HT-29 (cell line): ENCODE data around the gene MEIS3. TPM values are rescaled to one million over a fixed set of nuclear protein-coding genes. Genes with fewer than 3 reads are reported as not detected.
"Not testable (repeated sequence)": the region's sequence is repeated elsewhere in the genome, so short reads cannot be mapped to it uniquely, and the experiment has no call there.

Source experiments
- DNase-seq: peaks from one replicate; pipeline ENCODE4 v3.0.0-alpha.2; 2015; ENCODE audit warnings: low spot score
- total RNA-seq: library from RNA; depleted of rRNA; stranded (reverse); fragments of >200 nt; shearing (Covaris generic); gene quantifications from 2 replicates; pipeline ENCODE4 v1.2.3, GENCODE V29; 2014

Gene MEIS3
- total RNA-seq, 1 experiment from 2014 or later = 1.1 TPM

- not testable (repeated sequence) for DNase-seq
These were observed 32.7 kb downstream of the MEIS3 start for GRCh38 chr19:47386582-47386981.

GRCh38 chr19:47384533-47384932, 34.8 kb downstream of the MEIS3 start:
- not testable (repeated sequence) for DNase-seq

GRCh38 chr19:47383890-47384289, 35.4 kb downstream of the MEIS3 start:
- DNase-seq = not testable (repeated sequence)

- no peak for DNase-seq
These were observed 37.6 kb downstream of the MEIS3 start for GRCh38 chr19:47381653-47382279.

- no peak for DNase-seq
These were observed 38.2 kb downstream of the MEIS3 start for GRCh38 chr19:47381121-47381520.

- DNase-seq = no peak
These were observed 38.8 kb downstream of the MEIS3 start for GRCh38 chr19:47380559-47380958.

GRCh38 chr19:47379381-47379938, 39.9 kb downstream of the MEIS3 start:
- no peak for DNase-seq

GRCh38 chr19:47378246-47378645, 41.1 kb downstream of the MEIS3 start:
- no peak for DNase-seq

- DNase-seq = no peak
These were observed 41.5 kb downstream of the MEIS3 start for GRCh38 chr19:47377801-47378200.

- DNase-seq = peak; percentile 36
These were observed 42.1 kb downstream of the MEIS3 start for GRCh38 chr19:47377208-47377701.

GRCh38 chr19:47376589-47377144, 42.7 kb downstream of the MEIS3 start:
- DNase-seq = no peak

- no peak for DNase-seq
These were observed 43.4 kb downstream of the MEIS3 start for GRCh38 chr19:47375694-47376588.

- no peak for DNase-seq
These were observed 44.2 kb downstream of the MEIS3 start for GRCh38 chr19:47374876-47375693.

- no peak for DNase-seq
These were observed 45.8 kb downstream of the MEIS3 start for GRCh38 chr19:47373246-47374240.

GRCh38 chr19:47372603-47373002, 46.7 kb downstream of the MEIS3 start:
- no peak for DNase-seq

GRCh38 chr19:47371261-47371660, 48.1 kb downstream of the MEIS3 start:
- DNase-seq = no peak

- DNase-seq = no peak
These were observed 49.2 kb downstream of the MEIS3 start for GRCh38 chr19:47370045-47370611.

GRCh38 chr19:47365455-47365854, 53.9 kb downstream of the MEIS3 start:
- DNase-seq = not testable (repeated sequence)

- DNase-seq = peak; percentile 32
These were observed 55.4 kb downstream of the MEIS3 start for GRCh38 chr19:47363758-47364531.
